Neural progenitor cell (in vitro differentiated cells): ENCODE data around the gene EPHB1. TPM values are rescaled to one million over a fixed set of nuclear protein-coding genes. Genes with fewer than 3 reads are reported as not detected.

Source experiments
- DNase-seq: peaks from one replicate; pipeline ENCODE4 v3.0.0-alpha.2; 2016; ENCODE audit warnings: low spot score
- H2AFZ ChIP-seq: fragments of 200-600 bp; sonication (generic); replicated peaks from 2 replicates; pipeline ENCODE4 v1.6.1; 2016; ENCODE audit warnings: antibody characterized with exemption
- H3F3A ChIP-seq: fragments of 200-600 bp; sonication (generic); 2 replicates; pipeline ENCODE4 v1.6.1; 2016; ENCODE audit warnings: antibody characterized with exemption, low read depth
- H3K27ac ChIP-seq: fragments of 200-600 bp; sonication (generic); 2 replicates; pipeline ENCODE4 v1.5.1; 2016; ENCODE audit warnings: mild to moderate bottlenecking
- H3K27me3 ChIP-seq: fragments of 200-600 bp; sonication (generic); 2 replicates; pipeline ENCODE4 v1.6.1; 2016; ENCODE audit warnings: mild to moderate bottlenecking, moderate library complexity
- H3K36me3 ChIP-seq: fragments of 200-600 bp; sonication (generic); 2 replicates; pipeline ENCODE4 v1.5.1; 2016
- H3K4me1 ChIP-seq: fragments of 200-600 bp; sonication (generic); 2 replicates; pipeline ENCODE4 v1.6.1; 2016; ENCODE audit warnings: mixed run types
- H3K4me2 ChIP-seq: fragments of 200-600 bp; sonication (generic); 2 replicates; pipeline ENCODE4 v1.6.1; 2016
- H3K4me3 ChIP-seq: fragments of 200-600 bp; sonication (generic); 2 replicates; pipeline ENCODE4 v1.5.1; 2016
- H3K79me2 ChIP-seq: fragments of 200-600 bp; sonication (generic); 2 replicates; pipeline ENCODE4 v1.6.1; 2016; ENCODE audit warnings: low read depth
- H3K9ac ChIP-seq: fragments of 200-600 bp; sonication (generic); 2 replicates; pipeline ENCODE4 v1.6.1; 2016
- H3K9me3 ChIP-seq: fragments of 200-600 bp; sonication (generic); 2 replicates; pipeline ENCODE4 v1.5.1; 2016; ENCODE audit warnings: low read depth
- H4K20me1 ChIP-seq: fragments of 200-600 bp; sonication (generic); 2 replicates; pipeline ENCODE4 v1.6.1; 2016; ENCODE audit warnings: low read depth
- H3K27ac Mint-ChIP-seq: 3 replicates; pipeline ENCODE4 v1.8.0; 2021; ENCODE audit warnings: mixed read lengths
- H3K27me3 Mint-ChIP-seq: 2 replicates; pipeline ENCODE4 v1.8.0; 2022; ENCODE audit warnings: low read depth, mild to moderate bottlenecking, inconsistent platforms, moderate library complexity, mixed read lengths; ENCODE audit not compliant: insufficient read depth
- H3K36me3 Mint-ChIP-seq: 3 replicates; pipeline ENCODE4 v1.8.0; 2021; ENCODE audit warnings: mixed read lengths
- H3K4me1 Mint-ChIP-seq: 3 replicates; pipeline ENCODE4 v1.8.0; 2021; ENCODE audit warnings: mixed read lengths
- H3K4me3 Mint-ChIP-seq: 3 replicates; pipeline ENCODE4 v1.8.0; 2021; ENCODE audit warnings: mild to moderate bottlenecking, moderate library complexity, mixed read lengths
- H3K9me3 Mint-ChIP-seq: 3 replicates; pipeline ENCODE4 v1.8.0; 2020; ENCODE audit warnings: mixed read lengths
- EZH2 ChIP-seq: fragments of 200-600 bp; sonication (generic); IDR thresholded peaks from 2 replicates; pipeline ENCODE4 v1.6.1; 2017; ENCODE audit warnings: antibody characterized with exemption, mild to moderate bottlenecking, moderate library complexity
- EZH2phosphoT487 ChIP-seq: fragments of 200-600 bp; sonication (generic); IDR thresholded peaks from 2 replicates; pipeline ENCODE4 v1.6.1; 2017; ENCODE audit warnings: antibody characterized with exemption
- total RNA-seq: library from RNA; depleted of rRNA; stranded (reverse); fragments of >200 nt; gene quantifications from 2 replicates; pipeline ENCODE4 v1.2.3, GENCODE V29; 2015; ENCODE audit warnings: low replicate concordance
- TF ChIP-seq, protein P1 (sequence below): fragments of 200-600 bp; sonication (generic); IDR thresholded peaks from 2 replicates; pipeline ENCODE4 v1.5.1; 2017; ENCODE audit warnings: antibody characterized with exemption, mild to moderate bottlenecking

The EPHB1 gene
- total RNA-seq, 1 donor from 2014 or later, result 9.1 TPM

DNA sequence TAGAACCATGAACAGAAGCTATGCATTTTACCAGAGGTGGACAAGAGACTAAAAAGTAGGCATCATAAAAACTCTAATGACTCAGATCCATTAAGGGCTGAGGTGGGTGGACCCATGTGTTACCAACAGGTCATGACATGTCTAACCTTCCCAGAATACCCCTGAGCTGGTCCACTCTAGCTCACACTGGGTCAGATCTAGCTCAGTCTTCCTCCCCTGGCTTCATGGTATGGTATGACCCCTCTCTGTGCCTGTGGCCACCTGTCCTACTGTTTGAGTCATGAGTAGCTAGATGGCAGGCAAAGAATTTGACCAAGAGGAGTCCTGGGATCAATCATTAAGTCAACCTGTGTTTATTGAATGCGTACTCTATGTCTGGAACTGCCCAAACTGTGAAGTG lies 340.4 kb downstream of the EPHB1 start:
- no peaks in the 10 kb centered on the region for H3K79me2 ChIP-seq
- H3K36me3 Mint-ChIP-seq, result no peaks in the 10 kb centered on the region
- no peaks in the 10 kb centered on the region for H3K9me3 ChIP-seq
- no peak overlapping the region for H3K4me2 ChIP-seq
- H3K27ac Mint-ChIP-seq, result no peak overlapping the region
- H2AFZ ChIP-seq, result no peak overlapping the region
- H3K9ac ChIP-seq, result no peak overlapping the region
- peaks cover 2% of the 10 kb centered on the region for H3K27me3 Mint-ChIP-seq
- TF ChIP-seq EZH2, result no peak
- TF ChIP-seq, protein P1, sequence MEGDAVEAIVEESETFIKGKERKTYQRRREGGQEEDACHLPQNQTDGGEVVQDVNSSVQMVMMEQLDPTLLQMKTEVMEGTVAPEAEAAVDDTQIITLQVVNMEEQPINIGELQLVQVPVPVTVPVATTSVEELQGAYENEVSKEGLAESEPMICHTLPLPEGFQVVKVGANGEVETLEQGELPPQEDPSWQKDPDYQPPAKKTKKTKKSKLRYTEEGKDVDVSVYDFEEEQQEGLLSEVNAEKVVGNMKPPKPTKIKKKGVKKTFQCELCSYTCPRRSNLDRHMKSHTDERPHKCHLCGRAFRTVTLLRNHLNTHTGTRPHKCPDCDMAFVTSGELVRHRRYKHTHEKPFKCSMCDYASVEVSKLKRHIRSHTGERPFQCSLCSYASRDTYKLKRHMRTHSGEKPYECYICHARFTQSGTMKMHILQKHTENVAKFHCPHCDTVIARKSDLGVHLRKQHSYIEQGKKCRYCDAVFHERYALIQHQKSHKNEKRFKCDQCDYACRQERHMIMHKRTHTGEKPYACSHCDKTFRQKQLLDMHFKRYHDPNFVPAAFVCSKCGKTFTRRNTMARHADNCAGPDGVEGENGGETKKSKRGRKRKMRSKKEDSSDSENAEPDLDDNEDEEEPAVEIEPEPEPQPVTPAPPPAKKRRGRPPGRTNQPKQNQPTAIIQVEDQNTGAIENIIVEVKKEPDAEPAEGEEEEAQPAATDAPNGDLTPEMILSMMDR, result no peak
- no peak for TF ChIP-seq EZH2phosphoT487
- H3K4me3 Mint-ChIP-seq, result no peak overlapping the region
- no peaks in the 10 kb centered on the region for H4K20me1 ChIP-seq
- no peak for DNase-seq
- no peaks in the 10 kb centered on the region for H3K4me1 Mint-ChIP-seq
- H3K36me3 ChIP-seq, result no peaks in the 10 kb centered on the region
- H3K4me3 ChIP-seq, result no peak overlapping the region
- no peaks in the 10 kb centered on the region for H3K9me3 Mint-ChIP-seq
- no peak overlapping the region for H3K27ac ChIP-seq
- no peaks in the 10 kb centered on the region for H3K27me3 ChIP-seq
- H3K4me1 ChIP-seq, result no peaks in the 10 kb centered on the region
- no peaks in the 10 kb centered on the region for H3F3A ChIP-seq

DNA sequence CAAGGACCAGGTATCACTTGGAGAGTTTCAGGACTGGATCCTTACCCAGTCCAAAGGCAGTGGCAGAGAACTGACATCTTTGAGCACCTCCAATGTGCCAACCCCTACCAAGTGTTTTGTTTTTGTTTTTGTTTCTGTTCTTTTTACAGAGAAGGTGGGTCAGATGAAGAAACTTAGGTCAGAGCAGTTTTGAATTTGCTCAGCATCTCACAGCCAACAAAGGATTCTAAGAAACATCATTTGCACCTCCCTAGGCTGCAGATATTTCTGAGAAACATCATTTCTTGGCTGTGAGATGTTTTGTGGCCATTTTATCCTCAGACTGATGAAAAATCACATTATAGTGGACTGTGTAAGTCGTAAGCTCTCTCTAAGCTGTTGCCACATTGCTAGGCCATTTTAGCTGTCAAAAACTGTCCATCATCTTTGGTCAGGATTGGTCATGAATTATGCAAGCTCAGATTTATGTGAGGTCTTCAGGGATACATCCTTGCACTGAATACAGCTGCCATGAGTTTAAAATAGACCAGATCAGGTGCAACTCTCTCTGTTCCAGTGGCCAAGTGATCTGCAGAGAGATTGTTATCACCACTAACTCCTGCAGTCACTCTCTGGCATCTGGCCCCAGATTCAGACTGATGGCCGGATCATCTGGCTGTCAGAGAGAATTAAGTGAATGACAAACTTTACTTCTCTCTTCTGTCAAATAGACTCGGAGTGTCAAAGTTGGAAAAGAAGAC lies 341.5 kb downstream of the EPHB1 start:
- Histone ChIP-seq H3K4me3 (no peak overlapping the region), H4K20me1 (no peaks in the 10 kb centered on the region), H3F3A (no peaks in the 10 kb centered on the region), H3K36me3 (no peaks in the 10 kb centered on the region), H3K4me1 (no peaks in the 10 kb centered on the region), H3K9me3 (no peaks in the 10 kb centered on the region), H3K27ac (no peak overlapping the region), H3K27me3 (no peaks in the 10 kb centered on the region), H2AFZ (no peak overlapping the region), H3K79me2 (no peaks in the 10 kb centered on the region), H3K4me2 (no peak overlapping the region), H3K9ac (no peak overlapping the region)
- Mint-ChIP-seq H3K9me3 (no peaks in the 10 kb centered on the region), H3K4me1 (peaks cover 2% of the 10 kb centered on the region), H3K27me3 (peaks cover 4% of the 10 kb centered on the region), H3K27ac (no peak overlapping the region), H3K36me3 (no peaks in the 10 kb centered on the region), H3K4me3 (no peak overlapping the region)
- DNase-seq, result no peak
- TF ChIP-seq EZH2phosphoT487 (no peak), EZH2 (no peak)
- TF ChIP-seq, protein P1, result no peak

DNA sequence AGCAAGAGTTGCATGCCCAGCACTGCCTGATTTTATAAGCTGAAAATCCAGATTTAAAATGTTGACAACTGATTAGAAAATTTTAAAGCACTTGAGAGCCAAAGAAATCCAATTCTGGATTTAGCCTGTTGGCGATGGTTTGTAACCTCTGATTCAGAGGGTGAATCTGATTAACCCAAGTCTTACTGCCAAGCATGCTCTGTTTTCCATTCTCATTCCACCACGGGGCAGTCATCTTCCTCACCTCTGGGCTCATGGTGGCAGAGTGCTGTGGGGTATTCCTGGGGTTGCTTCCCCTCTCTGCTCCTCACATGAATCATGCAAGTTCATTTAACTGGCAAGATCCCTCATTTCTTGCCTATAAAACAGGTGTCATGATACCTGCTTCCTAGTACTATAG lies 342.2 kb downstream of the EPHB1 start:
- Mint-ChIP-seq H3K27me3 (peaks cover 4% of the 10 kb centered on the region), H3K27ac (no peak overlapping the region), H3K36me3 (no peaks in the 10 kb centered on the region), H3K4me3 (no peak overlapping the region), H3K4me1 (peaks cover 8% of the 10 kb centered on the region), H3K9me3 (no peaks in the 10 kb centered on the region)
- Histone ChIP-seq H3K4me1 (no peaks in the 10 kb centered on the region), H3K79me2 (no peaks in the 10 kb centered on the region), H3K9ac (no peak overlapping the region), H3K27ac (no peak overlapping the region), H3K4me3 (no peak overlapping the region), H3K9me3 (no peaks in the 10 kb centered on the region), H3K36me3 (no peaks in the 10 kb centered on the region), H4K20me1 (no peaks in the 10 kb centered on the region), H3K4me2 (no peak overlapping the region), H2AFZ (no peak overlapping the region), H3K27me3 (no peaks in the 10 kb centered on the region), H3F3A (no peaks in the 10 kb centered on the region)
- DNase-seq, result no peak
- TF ChIP-seq EZH2, result no peak
- TF ChIP-seq, protein P1, result no peak
- no peak for TF ChIP-seq EZH2phosphoT487
